Medulla oblongata (tissue), 1 donor: ENCODE data around the gene CFAP54.
"Not testable (repeated sequence)": the region's sequence is repeated elsewhere in the genome, so short reads cannot be mapped to it uniquely, and the experiment has no call there.

ENCODE experiments used
- DNase-seq: peaks from one replicate; pipeline ENCODE4 v3.0.0-alpha.2; 2015; ENCODE audit errors: extremely low spot score

CFAP54 gene

GRCh38 chr12:96489392-96490056 lies at the start of gene CFAP54:
Gene CFAP54 (plus strand): TSS chr12:96489577. CDS start chr12:96489610, 33 bp downstream.
- DNase-seq = peak; percentile 98

GRCh38 chr12:96441816-96442215 lies 47.6 kb upstream of the CFAP54 start:
- DNase-seq = no peak

- DNase-seq = peak; percentile 20
Observed at GRCh38 chr12:96442906-96443305, 46.5 kb upstream of the CFAP54 start.

GRCh38 chr12:96444399-96444798 lies 45.0 kb upstream of the CFAP54 start:
- DNase-seq = no peak

- no peak for DNase-seq
Observed at GRCh38 chr12:96445691-96446583, 43.4 kb upstream of the CFAP54 start.

- no peak for DNase-seq
Observed at GRCh38 chr12:96447256-96447655, 42.1 kb upstream of the CFAP54 start.

GRCh38 chr12:96448300-96448699 lies 41.1 kb upstream of the CFAP54 start:
- DNase-seq = no peak

- no peak for DNase-seq
Observed at GRCh38 chr12:96452261-96452922, 37.0 kb upstream of the CFAP54 start.

- no peak for DNase-seq
Observed at GRCh38 chr12:96454396-96454795, 35.0 kb upstream of the CFAP54 start.

- peak; percentile 32 for DNase-seq
Observed at GRCh38 chr12:96456265-96456974, 33.0 kb upstream of the CFAP54 start.

- DNase-seq = no peak
Observed at GRCh38 chr12:96457191-96457930, 32.0 kb upstream of the CFAP54 start.

- DNase-seq = not testable (repeated sequence)
Observed at GRCh38 chr12:96459281-96459680, 30.1 kb upstream of the CFAP54 start.

GRCh38 chr12:96462571-96463280 lies 26.7 kb upstream of the CFAP54 start:
- DNase-seq = no peak

GRCh38 chr12:96465896-96466295 lies 23.5 kb upstream of the CFAP54 start:
- DNase-seq = no peak

- DNase-seq = no peak
Observed at GRCh38 chr12:96466939-96467751, 22.2 kb upstream of the CFAP54 start.

- DNase-seq = no peak
Observed at GRCh38 chr12:96471368-96472050, 17.9 kb upstream of the CFAP54 start.

GRCh38 chr12:96472384-96472783 lies 17.0 kb upstream of the CFAP54 start:
- no peak for DNase-seq

GRCh38 chr12:96473394-96474093 lies 15.8 kb upstream of the CFAP54 start:
- no peak for DNase-seq
